Fibroblast of pulmonary artery (primary cell): Measurements from ENCODE around the gene COL1A2.
A peak's percentile ranks its signal among the peaks of the same experiment; 100 is the strongest.

Experiments
- DNase-seq: peaks from one replicate; pipeline ENCODE4 v3.0.0-alpha.2; 2010; ENCODE audit warnings: low read depth
- H3K4me3 ChIP-seq: replicated peaks from 2 replicates; pipeline ENCODE4 v1.5.1; 2011; ENCODE audit warnings: low read depth, mild to moderate bottlenecking, control low read depth, low read length, moderate library complexity
- TF ChIP-seq, protein P1 (sequence below): IDR thresholded peaks from 2 replicates; pipeline ENCODE4 v1.5.1; 2011; ENCODE audit warnings: mild to moderate bottlenecking, control low read depth, low read length, inconsistent platforms; ENCODE audit errors: missing control alignments

The COL1A2 gene

DNA sequence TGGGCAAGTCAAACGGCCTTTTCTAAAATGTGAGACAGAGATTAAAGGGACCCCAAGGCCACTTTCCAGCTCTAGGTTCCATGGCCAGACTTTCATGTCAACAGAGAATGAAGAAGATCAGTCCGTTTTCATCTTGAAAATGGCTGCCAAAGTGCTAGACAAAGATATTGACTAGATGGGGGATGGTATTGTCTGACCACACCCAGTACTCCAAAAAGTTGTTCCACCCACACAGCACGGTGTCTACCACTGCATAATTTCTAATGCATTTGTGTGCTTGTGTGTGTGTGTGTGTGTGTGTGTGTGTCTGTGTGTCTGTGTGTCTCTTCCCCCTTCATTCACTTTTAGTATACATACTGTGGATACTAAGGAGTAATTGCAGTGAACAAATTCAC is 1.3 kb downstream of the COL1A2 start:
- TF ChIP-seq, protein P1, sequence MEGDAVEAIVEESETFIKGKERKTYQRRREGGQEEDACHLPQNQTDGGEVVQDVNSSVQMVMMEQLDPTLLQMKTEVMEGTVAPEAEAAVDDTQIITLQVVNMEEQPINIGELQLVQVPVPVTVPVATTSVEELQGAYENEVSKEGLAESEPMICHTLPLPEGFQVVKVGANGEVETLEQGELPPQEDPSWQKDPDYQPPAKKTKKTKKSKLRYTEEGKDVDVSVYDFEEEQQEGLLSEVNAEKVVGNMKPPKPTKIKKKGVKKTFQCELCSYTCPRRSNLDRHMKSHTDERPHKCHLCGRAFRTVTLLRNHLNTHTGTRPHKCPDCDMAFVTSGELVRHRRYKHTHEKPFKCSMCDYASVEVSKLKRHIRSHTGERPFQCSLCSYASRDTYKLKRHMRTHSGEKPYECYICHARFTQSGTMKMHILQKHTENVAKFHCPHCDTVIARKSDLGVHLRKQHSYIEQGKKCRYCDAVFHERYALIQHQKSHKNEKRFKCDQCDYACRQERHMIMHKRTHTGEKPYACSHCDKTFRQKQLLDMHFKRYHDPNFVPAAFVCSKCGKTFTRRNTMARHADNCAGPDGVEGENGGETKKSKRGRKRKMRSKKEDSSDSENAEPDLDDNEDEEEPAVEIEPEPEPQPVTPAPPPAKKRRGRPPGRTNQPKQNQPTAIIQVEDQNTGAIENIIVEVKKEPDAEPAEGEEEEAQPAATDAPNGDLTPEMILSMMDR: no peak
- DNase-seq: peak; percentile 86
- peak overlapping the region; percentile 96 for H3K4me3 ChIP-seq

DNA sequence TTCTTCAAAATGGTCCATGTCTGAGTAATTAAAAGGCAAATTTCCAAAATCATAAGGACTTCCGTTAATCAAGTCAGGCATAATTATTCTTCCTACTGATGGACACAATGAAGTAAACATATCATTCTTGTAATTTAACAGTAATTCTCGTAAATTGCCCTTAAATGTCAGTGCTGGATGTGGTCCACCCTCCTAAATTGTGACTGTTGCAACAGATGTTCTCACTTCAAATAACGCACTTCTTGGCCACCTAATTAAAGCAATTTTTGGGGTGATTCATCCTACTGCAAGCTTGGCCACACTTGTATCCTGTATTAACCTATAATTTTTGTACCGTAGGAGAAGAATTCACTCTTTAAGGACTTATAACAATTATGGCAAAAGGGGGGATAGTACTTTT is 1.9 kb downstream of the COL1A2 start:
- TF ChIP-seq, protein P1: no peak
- peak overlapping the region; percentile 96 for H3K4me3 ChIP-seq
- DNase-seq: peak; percentile 51

DNA sequence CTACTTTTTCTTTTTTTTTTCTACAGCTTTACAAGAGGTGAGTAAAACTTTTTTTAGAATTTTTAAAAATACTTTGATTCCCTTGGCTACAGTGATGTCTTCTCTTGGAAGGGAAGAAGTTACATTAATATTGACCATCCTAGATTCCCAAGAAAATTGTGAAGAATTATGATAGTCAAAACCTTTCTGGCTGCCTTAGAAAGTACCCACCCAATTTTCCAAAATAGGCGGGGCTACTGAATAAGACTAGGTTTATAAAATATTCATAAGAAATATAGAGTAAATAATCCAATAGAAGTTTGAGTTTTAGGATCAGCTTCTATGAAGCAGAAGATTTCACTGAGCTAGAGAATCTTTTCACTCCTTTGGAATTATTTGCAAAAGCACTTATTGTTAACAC is 3.0 kb downstream of the COL1A2 start:
- peak overlapping the region; percentile 96 for H3K4me3 ChIP-seq
- DNase-seq: peak; percentile 29
- TF ChIP-seq, protein P1: no peak

- TF ChIP-seq, protein P1: no peak
These were observed 4.1 kb downstream of the COL1A2 start for GRCh38 chr7:94398841-94399240.

GRCh38 chr7:94400022-94400421 is 5.3 kb downstream of the COL1A2 start:
- peak; percentile 14 for DNase-seq
- TF ChIP-seq, protein P1: no peak
- H3K4me3 ChIP-seq: peak overlapping the region; percentile 96

More at GRCh38 chr7:94398841-94399240, 4.1 kb downstream of the COL1A2 start:
- peak overlapping the region; percentile 96 for H3K4me3 ChIP-seq
- no peak for DNase-seq

DNA sequence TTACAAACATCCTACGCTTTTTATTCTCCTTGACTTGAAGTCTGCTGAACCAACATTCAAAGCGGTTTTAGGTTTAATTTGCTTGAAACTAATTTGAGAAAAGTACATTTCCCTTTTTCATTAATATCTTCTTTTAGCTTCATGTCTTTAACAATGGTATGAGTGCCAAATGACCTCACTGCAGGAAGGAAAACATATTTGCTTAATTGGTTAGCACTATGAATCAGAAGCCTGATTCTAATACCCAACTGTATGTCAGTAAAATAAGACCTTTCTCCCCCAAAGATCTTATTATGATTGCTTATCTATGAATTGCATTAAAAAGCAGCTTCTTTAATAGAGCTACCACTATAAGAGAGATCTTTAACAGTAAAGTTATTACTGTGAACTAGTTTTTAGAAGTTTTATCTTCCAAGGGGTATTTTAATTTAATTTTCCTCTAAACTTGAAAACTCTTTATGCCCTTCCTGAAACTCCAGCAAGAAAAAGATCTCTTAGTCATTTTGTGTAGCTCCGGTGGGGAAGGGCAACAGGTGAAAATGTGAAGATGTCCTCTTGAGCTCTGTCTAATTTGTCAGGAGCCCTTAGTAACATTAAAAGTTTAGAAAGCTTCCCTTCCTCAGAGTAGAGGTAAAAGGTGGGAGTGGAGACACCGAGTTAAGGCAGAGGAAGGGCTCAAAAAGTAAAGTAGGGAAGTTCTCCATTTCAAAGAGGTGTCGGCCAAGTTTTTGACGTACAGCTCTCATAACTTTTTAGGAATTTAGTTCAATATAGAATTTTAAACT is 6.1 kb downstream of the COL1A2 start:
- TF ChIP-seq, protein P1: no peak
- DNase-seq: peak; percentile 13
- H3K4me3 ChIP-seq: peak overlapping the region; percentile 96

GRCh38 chr7:94401428-94401814 is 6.7 kb downstream of the COL1A2 start:
- H3K4me3 ChIP-seq: peak overlapping the region; percentile 96
- TF ChIP-seq, protein P1: no peak
- DNase-seq: peak; percentile 12
